NCI-H2081 treated with DMSO at 0.1 percent for 48 hours (cell line): Measurements from ENCODE around the gene HGFAC.

Source experiments
- DNase-seq: peaks from one replicate; lab custom pipeline; 2025; lab: John Stamatoyannopoulos, UW

Gene HGFAC

GRCh38 chr4:3462790-3463415 is 21.1 kb downstream of the HGFAC start, which contains the start of gene DOK7:
TSS of gene DOK7 (plus strand) at chr4:3463306. CDS start at chr4:3463376, 70 bp downstream.
- DNase-seq: no peak

GRCh38 chr4:3463556-3464348 is 22.0 kb downstream of the HGFAC start:
- no peak for DNase-seq

GRCh38 chr4:3464349-3464905 is 22.7 kb downstream of the HGFAC start:
- no peak for DNase-seq

- no peak for DNase-seq
Observed at GRCh38 chr4:3464911-3465697, 23.3 kb downstream of the HGFAC start.

- DNase-seq: no peak
Observed at GRCh38 chr4:3465698-3466671, 24.2 kb downstream of the HGFAC start.

- DNase-seq: no peak
Observed at GRCh38 chr4:3466691-3467600, 25.2 kb downstream of the HGFAC start.

GRCh38 chr4:3467601-3468031 is 25.8 kb downstream of the HGFAC start:
- DNase-seq: no peak

GRCh38 chr4:3468154-3468553 is 26.4 kb downstream of the HGFAC start:
- no peak for DNase-seq

GRCh38 chr4:3468804-3469203 is 27.0 kb downstream of the HGFAC start:
- DNase-seq: no peak

GRCh38 chr4:3469386-3470243 is 27.8 kb downstream of the HGFAC start:
- no peak for DNase-seq

- DNase-seq: no peak
Observed at GRCh38 chr4:3470244-3471097, 28.7 kb downstream of the HGFAC start.

GRCh38 chr4:3471098-3471760 is 29.5 kb downstream of the HGFAC start:
- DNase-seq: no peak

GRCh38 chr4:3471886-3472285 is 30.1 kb downstream of the HGFAC start:
- DNase-seq: no peak

- no peak for DNase-seq
Observed at GRCh38 chr4:3472411-3473141, 30.8 kb downstream of the HGFAC start.

GRCh38 chr4:3473181-3473950 is 31.6 kb downstream of the HGFAC start:
- no peak for DNase-seq
